Tibial artery (tissue), 4 donors: Measurements from ENCODE around the gene ARHGAP11A.

Experiments
- DNase-seq, 2 donors: peaks; one replicate each; pipeline ENCODE4 v3.0.0-alpha.2; 2019
- H3K27ac ChIP-seq, 2 donors: fragments of 200-600 bp; sonication (generic) in 1 of 2; 1 replicate in 1 of 2; 2 replicates in 1 of 2; pipeline ENCODE4 v1.5.1; 2018 to 2019; ENCODE audit warnings: mild to moderate bottlenecking in 1 of 2
- H3K27me3 ChIP-seq, 2 donors: fragments of 200-600 bp; sonication (generic) in 1 of 2; one replicate each; pipeline versions ENCODE4 v1.5.1 to v1.6.0; 2016 to 2019
- H3K36me3 ChIP-seq, 3 donors: fragments of 200-600 bp; sonication (generic) in 2 of 3; one replicate each; pipeline ENCODE4 v1.5.1; 2016 to 2019; ENCODE audit warnings: mild to moderate bottlenecking in 2 of 3
- H3K4me1 ChIP-seq, 4 donors: fragments of 200-600 bp; sonication (generic) in 2 of 4; 1 replicate in 3 of 4; 2 replicates in 1 of 4; pipeline ENCODE4 v1.5.1; 2016 to 2019
- H3K4me3 ChIP-seq, 2 donors: fragments of 200-600 bp; sonication (generic) in 1 of 2; 1 replicate in 1 of 2; 2 replicates in 1 of 2; pipeline ENCODE4 v1.5.1; 2018 to 2019; ENCODE audit warnings: mild to moderate bottlenecking in 2 of 2
- H3K9me3 ChIP-seq, 3 donors: fragments of 200-600 bp; sonication (generic) in 1 of 3; one replicate each; pipeline ENCODE4 v1.5.1; 2016 to 2019
- CTCF ChIP-seq, 2 experiments: fragments of 200-600 bp in 1 of 2; fragments of 450-650 bp in 1 of 2; IDR thresholded peaks; one replicate each; pipeline ENCODE4 v1.5.1; 2017 to 2019; ENCODE audit warnings: antibody characterized with exemption in 2 of 2, mild to moderate bottlenecking in 1 of 2, moderate library complexity in 1 of 2
- intact Hi-C: fragments of 100-400 bp; cut with DNase I; formaldehyde crosslinking; loops from one replicate; pipeline ENCODE4 v1.15.0; 2023; ENCODE audit warnings: low total_unique reads

Gene ARHGAP11A

GRCh38 chr15:32677238-32677750, 62.0 kb downstream of the ARHGAP11A start:
- H3K4me1 ChIP-seq, result peaks cover 0 to 6% (median 3%) of the 10 kb centered on the region in 4 donors
- H3K27me3 ChIP-seq, result peaks cover 0 to 2% of the 10 kb centered on the region in 2 donors
- no peak overlapping the region for H3K4me3 ChIP-seq
- no peak for TF ChIP-seq CTCF (IDR thresholded peaks at IDR 0.05)
- no peaks in the 10 kb centered on the region for H3K9me3 ChIP-seq
- no peak for DNase-seq
- intact Hi-C loops, result no loop called here
- H3K27ac ChIP-seq, result no peak overlapping the region
- H3K36me3 ChIP-seq, result no peaks in the 10 kb centered on the region

- Histone ChIP-seq H3K36me3 (no peaks in the 10 kb centered on the region), H3K9me3 (no peaks in the 10 kb centered on the region), H3K27me3 (no peaks in the 10 kb centered on the region), H3K4me3 (no peak overlapping the region), H3K4me1 (peaks cover 0 to 11% (median 3%) of the 10 kb centered on the region in 4 donors), H3K27ac (no peak overlapping the region)
- DNase-seq, result no peak
- intact Hi-C loops, result no loop called here
- TF ChIP-seq CTCF (IDR thresholded peaks at IDR 0.05), result no peak
Observed at GRCh38 chr15:32679298-32679690, 64.0 kb downstream of the ARHGAP11A start.

GRCh38 chr15:32682569-32682968, 67.3 kb downstream of the ARHGAP11A start:
- H3K4me3 ChIP-seq, result no peak overlapping the region

GRCh38 chr15:32682977-32683630, 67.8 kb downstream of the ARHGAP11A start:
- H3K27me3 ChIP-seq, result no peaks in the 10 kb centered on the region
- H3K4me3 ChIP-seq, result no peak overlapping the region
- peaks cover 0 to 11% (median 3%) of the 10 kb centered on the region in 4 donors for H3K4me1 ChIP-seq
- H3K9me3 ChIP-seq, result no peaks in the 10 kb centered on the region
- H3K27ac ChIP-seq, result no peak overlapping the region
- DNase-seq, result no peak
- intact Hi-C loops, result no loop called here
- TF ChIP-seq CTCF (IDR thresholded peaks at IDR 0.05), result no peak
- H3K36me3 ChIP-seq, result no peaks in the 10 kb centered on the region

More at GRCh38 chr15:32682569-32682968, 67.3 kb downstream of the ARHGAP11A start:
- intact Hi-C loops, result no loop called here
- Histone ChIP-seq H3K27ac (no peak overlapping the region), H3K36me3 (no peaks in the 10 kb centered on the region), H3K4me1 (peaks cover 0 to 11% (median 3%) of the 10 kb centered on the region in 4 donors), H3K9me3 (no peaks in the 10 kb centered on the region), H3K27me3 (no peaks in the 10 kb centered on the region)
- no peak for TF ChIP-seq CTCF (IDR thresholded peaks at IDR 0.05)
- DNase-seq, result peak in 1 of 2 donors; percentile 39

- Histone ChIP-seq H3K36me3 (no peaks in the 10 kb centered on the region), H3K9me3 (no peaks in the 10 kb centered on the region), H3K27ac (no peak overlapping the region), H3K4me3 (no peak overlapping the region), H3K4me1 (peaks cover 0 to 11% (median 3%) of the 10 kb centered on the region in 4 donors), H3K27me3 (no peaks in the 10 kb centered on the region)
- no peak for TF ChIP-seq CTCF (IDR thresholded peaks at IDR 0.05)
- peak in 1 of 2 donors; percentile 50 for DNase-seq
- intact Hi-C loops, result no loop called here
Observed at GRCh38 chr15:32683906-32684584, 68.7 kb downstream of the ARHGAP11A start.
